Trophoblast cell (in vitro differentiated cells and primary cell): ENCODE data around the gene MELTF.

Source experiments
- DNase-seq, 2 donors: peaks; one replicate each; pipeline ENCODE4 v3.0.0-alpha.2; 2016
- H2AFZ ChIP-seq: 2 replicates; pipeline ENCODE4 v1.6.1; 2013; ENCODE audit warnings: low read length, moderate library complexity, mild to moderate bottlenecking; ENCODE audit not compliant: insufficient read depth, poor library complexity
- H2AK5ac ChIP-seq: 2 replicates; pipeline ENCODE4 v1.6.1; 2013; ENCODE audit warnings: mild to moderate bottlenecking, low read length
- H2BK120ac ChIP-seq: 2 replicates; pipeline ENCODE4 v1.6.1; 2013; ENCODE audit warnings: low read length, mild to moderate bottlenecking, moderate library complexity; ENCODE audit not compliant: insufficient read depth, poor library complexity
- H2BK12ac ChIP-seq: 2 replicates; pipeline ENCODE4 v1.6.1; 2013; ENCODE audit warnings: mild to moderate bottlenecking, low read length, moderate library complexity
- H2BK5ac ChIP-seq: 2 replicates; pipeline ENCODE4 v1.6.1; 2013; ENCODE audit warnings: low read length, low read depth, moderate library complexity, mild to moderate bottlenecking; ENCODE audit not compliant: poor library complexity
- H3K14ac ChIP-seq: 2 replicates; pipeline ENCODE4 v1.6.1; 2013; ENCODE audit warnings: mild to moderate bottlenecking, low read length
- H3K18ac ChIP-seq: 2 replicates; pipeline ENCODE4 v1.6.1; 2013; ENCODE audit warnings: mild to moderate bottlenecking, low read length
- H3K23ac ChIP-seq: 2 replicates; pipeline ENCODE4 v1.6.1; 2013; ENCODE audit warnings: low read length
- H3K27ac ChIP-seq: 2 replicates; pipeline ENCODE4 v1.5.1; 2013; ENCODE audit warnings: low read depth, mild to moderate bottlenecking, inconsistent platforms, low read length, moderate library complexity
- H3K27me3 ChIP-seq: 2 replicates; pipeline ENCODE4 v1.6.1; 2013; ENCODE audit warnings: inconsistent platforms, mild to moderate bottlenecking, low read length, moderate library complexity; ENCODE audit not compliant: insufficient read depth
- H3K36me3 ChIP-seq, 2 experiments: 1 replicate in 1 of 2; 2 replicates in 1 of 2; pipeline ENCODE4 v1.6.1; 2013; ENCODE audit warnings: low read length in 2 of 2, mild to moderate bottlenecking in 2 of 2, moderate library complexity in 1 of 2; ENCODE audit not compliant: insufficient read depth in 2 of 2, control insufficient read depth in 1 of 2
- H3K4ac ChIP-seq: 2 replicates; pipeline ENCODE4 v1.6.1; 2013; ENCODE audit warnings: low read depth, mild to moderate bottlenecking, low read length, moderate library complexity
- H3K4me1 ChIP-seq, 2 experiments: 1 replicate in 1 of 2; 2 replicates in 1 of 2; pipeline ENCODE4 v1.6.1; 2013; ENCODE audit warnings: low read length in 2 of 2, mild to moderate bottlenecking in 2 of 2, moderate library complexity in 1 of 2; ENCODE audit not compliant: insufficient read depth in 2 of 2, control insufficient read depth in 1 of 2
- H3K4me2 ChIP-seq: 2 replicates; pipeline ENCODE4 v1.6.1; 2013; ENCODE audit warnings: inconsistent platforms, mild to moderate bottlenecking, low read length, moderate library complexity
- H3K4me3 ChIP-seq: 2 replicates; pipeline ENCODE4 v1.5.1; 2013; ENCODE audit warnings: mild to moderate bottlenecking, low read depth, low read length, inconsistent platforms
- H3K79me1 ChIP-seq: one replicate; pipeline ENCODE4 v1.6.1; 2013; ENCODE audit warnings: low read length
- H3K79me2 ChIP-seq: 2 replicates; pipeline ENCODE4 v1.6.1; 2013; ENCODE audit warnings: low read length, mild to moderate bottlenecking; ENCODE audit not compliant: control insufficient read depth, insufficient read depth, poor library complexity
- H3K9ac ChIP-seq: 2 replicates; pipeline ENCODE4 v1.6.1; 2013; ENCODE audit warnings: mild to moderate bottlenecking, low read length
- H3K9me3 ChIP-seq: 2 replicates; pipeline ENCODE4 v1.6.1; 2013; ENCODE audit warnings: low read depth, mild to moderate bottlenecking, control low read depth, inconsistent platforms, low read length; ENCODE audit not compliant: insufficient read depth
- H4K12ac ChIP-seq: 2 replicates; pipeline ENCODE4 v1.6.1; 2013; ENCODE audit warnings: low read depth, mild to moderate bottlenecking, low read length, moderate library complexity
- H4K8ac ChIP-seq: 2 replicates; pipeline ENCODE4 v1.6.1; 2013; ENCODE audit warnings: low read depth, mild to moderate bottlenecking, low read length, moderate library complexity
- H4K91ac ChIP-seq: one replicate; pipeline ENCODE4 v1.6.1; 2013; ENCODE audit warnings: low read depth, mild to moderate bottlenecking, low read length, moderate library complexity
- WGBS: extraction: QIAGEN DNeasy Blood & Tissue Kit; methylation state at CpG from one replicate; pipeline ENCODE4 v1.1.7; 2013; ENCODE audit warnings: missing lambda C conversion rate; ENCODE audit not compliant: insufficient read length, insufficient coverage; ENCODE audit errors: extremely low coverage; 5-methylcytosine and 5-hydroxymethylcytosine counted together

MELTF gene

DNA sequence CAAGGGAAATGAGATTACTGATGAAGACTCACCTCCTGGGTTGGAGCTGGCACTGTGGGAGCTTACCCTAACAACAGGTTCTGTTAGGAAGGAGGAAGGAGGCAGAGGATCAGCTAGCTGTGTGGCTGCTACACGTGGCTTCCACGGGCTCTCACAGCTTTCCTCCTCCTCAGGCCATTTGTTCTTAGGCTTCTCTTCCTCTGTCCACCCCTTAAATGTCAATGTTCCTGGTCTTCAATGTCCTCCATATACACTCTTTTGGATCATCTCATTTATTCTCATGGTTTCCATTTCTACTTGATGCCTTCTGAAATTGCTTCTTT lies 66.0 kb downstream of the MELTF start:
- Histone ChIP-seq H3K9ac (no peak overlapping the region), H3K18ac (no peak overlapping the region), H3K79me2 (no peaks in the 10 kb centered on the region), H2BK120ac (no peak overlapping the region), H3K36me3 (no peaks in the 10 kb centered on the region), H2BK5ac (no peak overlapping the region), H3K4ac (no peak overlapping the region), H3K23ac (no peak overlapping the region), H3K4me3 (no peak overlapping the region), H2AFZ (no peak overlapping the region), H4K12ac (no peak overlapping the region), H4K91ac (no peak overlapping the region), H3K9me3 (peaks cover 6% of the 10 kb centered on the region), H4K8ac (no peak overlapping the region), H3K27me3 (peaks cover 32% of the 10 kb centered on the region), H3K4me1 (peaks cover 3% of the 10 kb centered on the region in 2 experiments), H3K14ac (no peak overlapping the region), H2BK12ac (no peak overlapping the region), H2AK5ac (no peak overlapping the region), H3K27ac (no peak overlapping the region), H3K4me2 (no peak overlapping the region), H3K79me1 (no peaks in the 10 kb centered on the region)
- DNase-seq, result no peak
- no CpG with 5 or more reads among the region's 2 CpGs for WGBS

DNA sequence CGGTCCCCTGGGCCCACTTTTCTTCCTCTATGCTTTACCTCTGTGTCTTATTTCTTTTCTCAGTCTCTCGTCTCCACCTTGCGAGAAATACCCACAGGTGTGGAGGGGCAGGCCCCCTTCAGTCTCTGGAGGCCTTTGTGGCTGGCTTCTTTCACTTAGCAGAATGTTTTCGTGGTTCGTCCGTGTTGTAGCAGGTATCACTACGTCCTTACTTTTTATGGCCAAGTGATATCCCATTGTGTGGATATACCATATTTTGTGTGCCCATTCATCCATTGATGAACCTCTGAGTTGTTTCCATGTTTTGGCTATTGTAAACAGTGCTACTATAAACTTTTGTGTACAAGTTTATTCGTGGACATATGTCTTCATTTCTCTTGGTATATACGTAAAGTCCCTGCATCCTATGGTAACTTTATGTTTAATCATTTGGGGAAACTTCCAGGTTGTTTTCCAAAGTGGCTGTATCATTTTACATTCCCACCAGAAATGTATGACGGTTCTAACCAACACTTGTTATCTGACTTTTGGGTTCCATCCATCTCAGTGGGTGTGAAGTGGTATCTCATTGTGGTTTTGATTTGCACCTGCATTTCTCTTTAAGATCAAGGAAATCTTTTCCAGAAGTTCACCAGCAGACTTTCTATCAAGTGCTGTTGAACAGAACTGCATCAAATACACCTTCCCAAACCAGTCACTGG lies 66.5 kb downstream of the MELTF start:
- H3K14ac ChIP-seq, result no peak overlapping the region
- peaks cover 4% of the 10 kb centered on the region for H3K9me3 ChIP-seq
- H4K8ac ChIP-seq, result no peak overlapping the region
- no peak overlapping the region for H2BK5ac ChIP-seq
- DNase-seq, result no peak
- no peaks in the 10 kb centered on the region for H3K79me1 ChIP-seq
- H3K36me3 ChIP-seq, result no peaks in the 10 kb centered on the region
- no CpG with 5 or more reads among the region's 10 CpGs for WGBS
- no peak overlapping the region for H3K27ac ChIP-seq
- no peak overlapping the region for H3K9ac ChIP-seq
- H3K4me1 ChIP-seq, result no peaks in the 10 kb centered on the region
- no peak overlapping the region for H3K4me3 ChIP-seq
- H4K12ac ChIP-seq, result no peak overlapping the region
- H3K23ac ChIP-seq, result no peak overlapping the region
- no peak overlapping the region for H3K18ac ChIP-seq
- H3K4me2 ChIP-seq, result no peak overlapping the region
- H4K91ac ChIP-seq, result no peak overlapping the region
- no peak overlapping the region for H2AK5ac ChIP-seq
- peaks cover 27% of the 10 kb centered on the region for H3K27me3 ChIP-seq
- H3K79me2 ChIP-seq, result no peaks in the 10 kb centered on the region
- no peak overlapping the region for H2AFZ ChIP-seq
- no peak overlapping the region for H2BK12ac ChIP-seq
- H2BK120ac ChIP-seq, result no peak overlapping the region
- no peak overlapping the region for H3K4ac ChIP-seq

DNA sequence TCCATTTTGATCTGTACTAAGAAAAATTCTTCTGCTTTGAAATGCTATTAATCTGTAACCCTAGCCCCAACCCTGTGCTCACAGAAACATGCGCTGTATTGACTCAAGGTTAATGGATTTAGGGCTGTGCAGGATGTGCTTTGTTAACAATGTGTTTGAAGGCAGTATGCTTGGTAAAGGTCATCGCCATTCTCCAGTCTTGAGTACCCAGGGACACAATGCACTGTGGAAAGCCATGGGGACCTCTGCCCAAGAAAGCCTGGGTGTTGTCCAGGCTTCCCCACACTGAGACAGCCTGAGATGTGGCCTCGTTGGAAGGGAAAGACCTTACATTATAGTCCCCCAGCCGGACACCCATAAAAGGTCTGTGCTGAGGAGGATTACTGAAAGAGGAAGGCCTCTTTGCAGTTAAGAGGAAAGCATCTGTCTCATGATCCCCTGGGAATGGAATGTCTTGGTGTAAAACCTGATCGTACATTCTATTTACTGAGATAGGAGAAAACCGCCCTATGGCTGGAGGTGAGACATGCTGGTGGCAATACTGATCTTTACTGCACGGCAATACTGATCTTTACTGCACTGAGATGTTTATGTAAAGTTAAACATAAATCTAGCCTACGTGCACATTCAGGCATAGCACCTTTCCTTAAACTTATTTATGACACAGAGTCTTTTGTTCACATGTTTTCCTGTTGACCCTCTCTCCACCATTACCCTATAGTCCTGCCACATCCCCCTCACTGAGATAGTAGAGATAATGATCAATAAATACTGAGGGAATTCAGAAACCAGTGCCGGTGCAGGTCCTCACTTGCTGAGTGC lies 67.3 kb downstream of the MELTF start:
- WGBS, result no CpG with 5 or more reads among the region's 9 CpGs
- Histone ChIP-seq H4K91ac (no peak overlapping the region), H4K8ac (no peak overlapping the region), H3K9me3 (no peaks in the 10 kb centered on the region), H2AFZ (no peak overlapping the region), H3K4me2 (no peak overlapping the region), H3K79me1 (no peaks in the 10 kb centered on the region), H2AK5ac (no peak overlapping the region), H3K18ac (no peak overlapping the region), H3K23ac (no peak overlapping the region), H3K4ac (no peak overlapping the region), H3K27ac (no peak overlapping the region), H3K27me3 (peaks cover 19% of the 10 kb centered on the region), H3K79me2 (no peaks in the 10 kb centered on the region), H4K12ac (no peak overlapping the region), H3K4me1 (no peaks in the 10 kb centered on the region), H3K14ac (no peak overlapping the region), H3K4me3 (no peak overlapping the region), H2BK12ac (no peak overlapping the region), H3K36me3 (no peaks in the 10 kb centered on the region), H2BK5ac (no peak overlapping the region), H3K9ac (no peak overlapping the region), H2BK120ac (no peak overlapping the region)
- no peak for DNase-seq

DNA sequence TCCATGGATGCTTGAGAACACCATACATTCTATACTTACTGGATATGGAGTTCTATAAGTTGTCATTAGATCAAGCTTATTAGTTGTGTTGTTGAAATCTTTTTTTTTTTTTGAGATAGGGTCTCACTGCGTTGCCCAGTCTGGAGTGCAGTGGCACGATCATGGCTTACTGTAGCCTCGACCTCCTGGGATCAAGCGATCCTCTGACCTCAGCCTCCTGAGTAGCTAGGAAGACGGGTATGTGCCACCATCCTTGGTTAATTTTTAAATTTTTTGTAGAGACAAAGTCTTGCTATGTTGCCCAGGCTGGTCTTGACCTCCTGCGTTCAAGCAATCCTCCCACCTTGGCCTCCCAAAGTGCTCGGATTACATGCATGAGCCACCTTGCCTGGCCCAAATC lies 74.8 kb downstream of the MELTF start:
- Histone ChIP-seq H3K9me3 (peaks cover 1% of the 10 kb centered on the region), H3K36me3 (no peaks in the 10 kb centered on the region), H3K4me3 (no peak overlapping the region), H3K79me2 (no peaks in the 10 kb centered on the region), H4K8ac (no peak overlapping the region), H3K9ac (no peak overlapping the region), H3K14ac (no peak overlapping the region), H3K4me2 (no peak overlapping the region), H3K23ac (no peak overlapping the region), H3K27ac (no peak overlapping the region), H3K18ac (no peak overlapping the region), H2BK120ac (no peak overlapping the region), H3K4ac (no peak overlapping the region), H2BK12ac (no peak overlapping the region), H3K79me1 (no peaks in the 10 kb centered on the region), H4K12ac (no peak overlapping the region), H2AK5ac (no peak overlapping the region), H3K4me1 (no peaks in the 10 kb centered on the region), H4K91ac (no peak overlapping the region), H2BK5ac (no peak overlapping the region), H3K27me3 (no peaks in the 10 kb centered on the region), H2AFZ (no peak overlapping the region)
- no peak for DNase-seq
- no CpG with 5 or more reads among the region's 7 CpGs for WGBS
